CD1c-positive myeloid dendritic cell (primary cell): Measurements from ENCODE around the gene ANKRD44.
"Not testable (repeated sequence)": the region's sequence is repeated elsewhere in the genome, so short reads cannot be mapped to it uniquely, and the experiment has no call there.

Experiments used
- DNase-seq: peaks from one replicate; pipeline ENCODE4 v3.0.0-alpha.2; 2016; ENCODE audit errors: extremely low spot score

Gene ANKRD44

DNA sequence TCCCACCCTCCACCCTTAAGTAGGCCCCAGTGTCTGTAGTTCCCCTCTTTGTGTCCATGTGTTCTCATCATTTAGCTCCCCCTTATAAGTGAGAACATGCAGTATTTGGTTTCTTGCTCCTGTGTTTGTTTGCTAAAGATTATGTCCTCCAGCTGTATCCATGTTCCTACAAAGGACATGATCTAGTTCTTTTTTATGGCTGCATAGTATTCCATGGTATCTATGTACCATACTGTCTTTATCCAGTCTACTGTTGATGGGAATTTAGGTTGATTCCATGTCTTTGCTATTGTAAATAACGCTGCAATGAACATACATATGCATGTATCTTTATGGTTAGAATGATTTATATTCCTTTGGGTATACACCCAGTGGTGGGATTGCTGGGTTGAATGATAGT lies 233.9 kb downstream of the ANKRD44 start:
- DNase-seq = no peak

DNA sequence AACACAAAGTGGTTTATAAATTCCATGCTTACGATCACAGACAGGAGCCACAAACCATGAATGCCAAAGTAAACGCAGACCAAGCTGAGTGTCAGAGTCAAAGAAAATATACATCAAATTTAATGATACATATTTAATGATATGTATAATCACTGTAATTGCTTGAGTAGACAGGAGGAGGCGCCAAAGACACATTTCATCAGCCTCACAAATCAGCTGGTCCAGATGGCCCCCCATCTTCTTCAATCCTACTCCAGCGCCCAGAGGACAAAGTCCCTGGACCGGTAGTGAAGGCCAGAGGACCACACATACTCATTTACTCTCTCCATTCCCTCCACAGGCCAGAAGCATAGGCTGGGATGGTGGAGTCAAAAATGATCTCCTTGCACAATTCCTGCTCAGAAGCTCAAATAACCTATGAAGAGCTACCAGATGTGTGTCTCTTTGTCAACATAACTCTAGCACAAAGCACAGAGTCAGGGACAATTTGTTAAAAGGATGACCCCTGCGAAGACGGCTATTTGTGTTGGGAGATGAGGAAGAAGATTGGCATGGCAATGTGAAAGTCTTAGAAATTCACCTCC lies 234.7 kb downstream of the ANKRD44 start:
- DNase-seq = peak; percentile 27

DNA sequence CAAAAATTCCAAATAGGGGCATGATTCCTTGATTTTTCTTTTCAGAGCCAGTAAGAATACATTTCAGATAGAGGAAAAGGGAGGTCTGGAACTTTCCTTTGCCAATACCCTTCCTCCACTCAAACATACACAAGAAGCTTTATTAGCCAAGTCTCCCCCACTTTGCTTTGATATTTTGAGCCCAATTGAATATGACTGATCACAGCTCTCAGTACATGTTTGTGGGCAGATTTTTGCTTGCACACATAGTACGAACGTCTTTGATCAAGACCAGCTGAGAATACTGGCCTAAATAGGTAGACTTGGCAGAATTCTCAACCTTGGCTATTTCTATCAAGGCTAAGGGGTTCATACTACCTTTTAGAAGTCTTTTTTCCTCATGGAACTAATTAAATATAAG lies 235.3 kb downstream of the ANKRD44 start:
- no peak for DNase-seq

DNA sequence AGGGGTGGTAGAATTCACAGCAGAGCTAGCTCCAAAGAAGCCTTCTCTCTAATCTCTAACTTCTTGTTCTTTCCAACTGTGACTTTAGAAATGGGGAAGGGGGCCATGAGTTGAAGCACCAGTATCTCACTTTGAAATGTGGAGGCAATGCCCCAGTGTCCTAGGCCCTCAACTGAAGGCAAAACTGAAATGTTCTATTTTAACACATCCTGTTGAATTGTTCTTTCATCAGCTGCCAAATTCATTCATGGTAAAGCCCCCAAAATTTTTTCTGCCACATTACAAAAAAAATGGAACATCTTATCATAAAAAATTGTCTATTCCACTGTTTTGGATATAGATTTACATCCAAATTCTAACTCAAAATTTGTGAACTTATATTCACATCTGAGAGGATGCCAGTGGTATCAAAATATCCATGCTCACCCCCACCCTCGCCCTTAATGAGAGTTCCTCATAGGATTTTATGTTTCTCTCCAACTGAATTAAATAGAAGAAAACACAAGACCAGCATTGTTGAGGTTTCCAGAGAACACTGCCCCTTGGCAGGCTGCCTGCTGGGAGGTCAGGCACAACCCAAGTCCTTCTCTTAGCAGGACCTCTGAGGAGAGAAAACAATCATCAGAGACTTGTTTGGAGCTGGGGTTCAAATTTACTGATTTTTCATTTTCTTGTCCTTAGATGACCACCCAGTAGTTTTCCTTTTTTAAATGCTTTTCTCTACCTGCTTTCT lies 236.7 kb downstream of the ANKRD44 start:
- DNase-seq = no peak

DNA sequence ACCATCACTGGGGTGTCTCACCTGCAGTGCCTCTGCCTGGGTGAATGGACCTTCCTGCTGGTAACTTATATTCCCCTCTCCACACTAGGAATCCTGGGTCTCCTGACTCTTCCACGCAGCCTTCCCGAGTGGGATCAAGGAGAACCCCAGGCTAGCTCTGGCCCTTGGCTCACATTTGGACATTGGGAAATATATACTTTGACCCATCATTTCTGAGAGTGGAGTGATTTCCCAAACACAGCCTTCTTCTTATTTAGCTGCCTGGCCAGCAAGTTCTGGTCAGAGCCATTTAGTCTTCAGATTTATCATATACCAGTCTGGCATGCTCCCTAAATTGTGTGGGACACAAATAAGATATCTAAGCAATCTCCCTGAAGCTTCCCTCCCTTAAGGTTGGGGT lies 237.3 kb downstream of the ANKRD44 start:
- no peak for DNase-seq

DNA sequence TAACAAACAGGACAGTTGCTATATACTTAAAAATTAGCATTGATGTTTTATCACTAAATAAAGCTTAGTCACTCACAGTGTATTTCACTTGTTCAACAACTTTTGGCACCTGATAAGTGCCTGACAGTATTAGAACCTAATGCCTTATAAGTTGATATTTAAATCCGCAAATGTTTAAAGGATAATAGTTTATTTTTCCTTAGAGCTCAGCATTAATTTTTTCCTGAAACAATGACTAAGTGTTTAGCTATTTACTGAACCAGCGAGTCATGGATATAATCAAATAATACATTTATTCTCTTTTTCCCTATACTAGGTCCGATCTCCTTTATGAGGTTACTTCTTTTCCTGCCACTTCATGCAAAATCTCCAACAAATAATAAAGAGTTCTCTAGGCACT lies 238.0 kb downstream of the ANKRD44 start:
- DNase-seq = no peak

DNA sequence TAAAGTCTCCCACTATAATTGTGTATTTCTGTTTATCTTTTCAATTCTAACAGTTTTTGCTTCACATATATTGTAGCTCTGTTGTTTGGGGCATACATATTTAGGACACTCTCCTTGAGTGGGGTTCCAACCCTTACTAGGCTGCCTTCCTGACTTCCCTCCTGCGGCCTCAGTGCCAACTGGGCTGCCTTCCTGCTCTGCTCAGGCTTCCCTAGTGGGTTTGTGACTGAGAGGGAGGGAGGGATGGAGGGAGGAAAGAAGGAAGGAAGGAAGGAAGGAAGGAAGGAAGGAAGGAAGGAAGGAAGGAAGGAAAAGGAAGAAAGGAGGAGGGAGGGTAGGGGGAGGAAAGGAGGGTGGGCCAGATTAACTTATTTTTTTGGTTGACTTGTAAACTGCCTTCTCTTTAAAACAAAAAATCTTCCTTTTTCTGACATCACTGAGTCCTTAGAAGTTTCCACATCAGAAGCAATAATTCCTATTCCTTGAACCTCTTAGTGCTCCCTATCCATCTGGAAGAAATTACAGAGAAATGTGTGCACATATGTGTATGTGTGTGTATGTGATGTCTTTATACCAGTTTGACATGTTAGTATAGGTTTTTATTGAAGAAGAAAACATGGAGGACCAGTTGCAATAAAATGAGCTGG lies 238.7 kb downstream of the ANKRD44 start:
- no peak for DNase-seq

DNA sequence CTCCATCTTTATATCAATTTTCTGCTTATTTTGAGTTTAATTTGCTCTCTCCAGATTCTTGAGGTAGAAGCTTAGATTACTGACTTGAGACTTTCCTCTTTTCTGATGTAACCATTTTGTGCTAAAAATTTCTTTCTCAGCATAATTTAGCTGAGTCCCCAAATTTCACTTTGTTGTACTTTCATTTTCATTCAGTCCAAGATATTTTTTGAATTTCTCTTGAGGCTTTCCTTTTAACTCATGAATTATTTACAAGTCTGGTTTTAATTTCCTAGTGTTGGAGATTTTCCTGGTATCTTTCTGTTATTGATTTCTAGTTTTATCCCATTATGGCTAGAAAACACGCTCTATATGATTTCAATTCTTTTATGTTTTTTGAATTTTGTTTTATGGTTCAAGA lies 239.4 kb downstream of the ANKRD44 start:
- no peak for DNase-seq

DNA sequence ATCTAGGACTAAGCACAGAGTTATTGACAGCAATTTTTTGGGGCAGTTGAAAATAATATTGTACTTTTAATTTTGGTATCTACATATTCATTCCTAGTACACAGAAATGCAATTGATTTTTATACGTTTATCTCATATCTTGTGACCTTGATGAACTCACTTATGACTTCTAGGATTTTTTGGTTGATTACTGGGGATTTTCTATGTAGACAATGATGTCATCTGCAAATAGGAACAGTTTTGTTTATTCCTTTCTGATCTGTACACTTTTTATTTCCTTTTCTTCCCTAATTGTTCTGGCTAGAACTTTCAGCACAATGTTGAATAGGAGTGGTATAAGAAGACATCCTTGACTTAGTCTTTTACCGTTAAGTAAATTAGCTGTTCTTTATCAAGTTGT lies 240.6 kb downstream of the ANKRD44 start:
- no peak for DNase-seq

DNA sequence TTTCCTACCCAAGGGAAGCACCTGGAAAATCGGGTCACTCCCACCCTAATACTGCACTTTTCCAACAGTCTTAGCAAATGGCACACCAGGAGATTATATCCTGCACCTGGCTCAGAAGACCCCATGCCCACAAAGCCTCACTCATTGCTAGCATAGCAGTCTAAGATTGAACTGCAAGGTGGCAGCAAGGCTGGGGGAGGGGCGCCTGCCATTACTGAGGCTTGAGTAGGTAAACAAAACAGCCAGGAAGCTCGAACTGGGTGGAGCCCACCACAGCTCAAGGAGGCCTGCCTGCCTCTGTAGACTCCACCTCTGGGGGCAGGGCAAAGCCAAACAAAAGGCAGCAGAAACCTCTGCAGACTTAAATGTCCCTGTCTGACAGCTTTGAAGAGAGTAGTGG lies 248.0 kb downstream of the ANKRD44 start:
- not testable (repeated sequence) for DNase-seq

DNA sequence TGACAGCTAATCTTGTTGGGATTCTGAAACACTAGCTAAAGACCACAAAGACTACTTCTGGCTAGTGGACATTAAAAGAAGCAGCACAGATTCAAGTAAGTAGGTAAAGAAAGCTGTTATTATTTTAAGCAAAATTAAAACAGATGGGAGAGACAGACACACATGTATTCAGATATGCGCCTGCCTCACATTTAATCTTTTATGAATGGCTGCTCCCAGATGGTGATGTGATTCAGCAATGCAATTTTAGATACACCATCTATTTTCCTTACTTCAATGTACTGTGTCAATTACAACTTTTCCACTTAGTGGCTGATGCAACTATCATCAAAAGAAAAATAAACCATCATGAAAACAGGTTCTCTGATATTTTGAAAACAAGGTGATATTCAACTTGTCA lies 251.1 kb downstream of the ANKRD44 start:
- no peak for DNase-seq

DNA sequence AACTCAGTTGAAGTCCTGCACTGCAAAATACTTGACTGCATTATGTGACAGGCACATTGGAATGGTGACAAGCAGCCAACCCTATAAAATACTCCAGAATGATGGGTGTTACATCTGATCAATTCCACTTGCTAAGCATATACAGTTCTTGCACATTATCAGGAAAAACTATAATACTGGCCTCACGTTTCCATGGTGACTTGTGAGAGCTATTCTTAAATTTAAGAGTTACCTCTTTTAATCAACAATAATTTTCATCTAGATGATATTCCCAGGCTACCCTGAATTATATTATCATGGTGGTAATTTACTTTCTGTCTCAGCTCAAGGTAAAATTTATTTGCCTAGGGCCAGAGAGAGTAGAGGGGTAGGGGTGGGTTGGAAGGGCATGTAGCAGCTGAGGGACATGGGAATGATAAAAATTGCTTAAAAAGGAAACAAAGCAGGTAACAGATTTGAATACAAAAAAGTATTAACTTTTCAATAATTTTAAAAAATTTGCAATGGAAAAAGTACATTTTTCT lies 251.7 kb downstream of the ANKRD44 start:
- no peak for DNase-seq

DNA sequence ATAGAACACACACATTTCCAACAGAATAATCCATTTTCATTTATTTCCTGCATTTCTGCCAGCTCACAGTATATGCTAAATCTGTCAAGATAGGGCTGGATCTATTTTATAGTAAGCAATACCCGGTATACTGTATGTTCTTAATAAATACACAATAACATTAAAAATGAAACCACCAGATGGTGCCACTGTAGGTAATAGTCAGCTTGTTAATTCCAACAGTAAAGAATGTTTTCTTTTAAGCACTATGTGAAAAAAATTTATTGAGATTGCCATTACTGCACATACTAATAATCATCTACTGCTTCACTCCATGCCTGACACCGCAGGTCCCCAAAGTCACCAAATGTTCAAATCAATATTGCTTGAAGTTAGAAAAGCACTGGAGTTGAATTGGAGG lies 252.6 kb downstream of the ANKRD44 start:
- no peak for DNase-seq

DNA sequence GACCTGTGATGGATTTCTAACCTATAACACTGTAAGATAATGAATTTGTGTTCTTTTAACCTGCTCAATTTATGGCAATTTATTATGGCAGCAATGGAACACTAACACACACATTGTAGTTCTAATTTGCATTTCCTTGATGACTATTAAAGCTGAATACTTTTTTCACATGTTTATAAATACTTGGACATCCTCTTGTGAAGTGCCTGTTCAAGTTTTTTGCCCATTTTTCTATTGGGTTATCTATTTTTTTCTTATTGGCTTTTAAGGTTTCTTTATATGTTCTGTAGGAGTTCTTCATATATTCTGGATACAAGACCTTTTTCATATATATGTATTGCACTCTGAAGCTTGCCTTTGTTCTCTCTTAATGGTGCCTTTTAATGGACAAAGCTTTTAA lies 255.5 kb downstream of the ANKRD44 start:
- no peak for DNase-seq

DNA sequence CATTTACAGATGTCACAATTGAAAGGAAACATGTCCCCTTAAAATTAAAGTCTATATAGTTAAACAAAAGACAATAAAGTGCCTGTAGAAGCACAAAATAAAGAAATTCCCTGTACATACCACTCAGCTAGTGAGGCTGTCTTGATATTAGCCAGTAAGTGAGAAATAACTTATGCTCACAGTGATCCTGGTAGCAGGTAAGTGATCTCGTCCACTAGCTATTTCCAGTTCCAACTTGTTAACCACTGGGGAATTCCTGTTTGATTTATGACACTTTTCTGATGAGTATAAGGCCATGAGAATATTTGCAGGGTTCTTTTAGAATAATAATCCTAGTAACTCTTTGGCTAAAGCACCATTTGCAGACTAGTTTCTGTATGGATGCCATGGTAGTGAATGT lies 256.1 kb downstream of the ANKRD44 start:
- no peak for DNase-seq

DNA sequence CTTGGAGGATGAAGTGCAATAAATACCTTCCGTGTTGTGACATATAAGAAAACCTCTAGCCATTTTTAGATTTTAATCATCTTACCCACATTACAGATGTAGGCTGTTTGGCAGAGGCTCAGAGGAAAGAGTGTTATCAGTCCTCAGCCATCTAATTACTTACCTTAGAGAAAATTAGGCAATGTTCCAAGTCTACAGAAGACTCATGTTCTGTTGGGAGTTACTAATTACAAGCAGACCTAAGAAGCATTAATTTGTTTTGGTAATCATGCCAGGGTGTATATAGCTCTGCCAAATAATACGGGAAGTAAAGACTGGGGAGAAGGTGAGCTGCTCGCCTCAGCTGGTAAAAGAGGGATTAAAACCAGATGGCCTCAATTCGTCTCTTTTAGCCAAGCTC lies 258.2 kb downstream of the ANKRD44 start:
- DNase-seq = no peak

DNA sequence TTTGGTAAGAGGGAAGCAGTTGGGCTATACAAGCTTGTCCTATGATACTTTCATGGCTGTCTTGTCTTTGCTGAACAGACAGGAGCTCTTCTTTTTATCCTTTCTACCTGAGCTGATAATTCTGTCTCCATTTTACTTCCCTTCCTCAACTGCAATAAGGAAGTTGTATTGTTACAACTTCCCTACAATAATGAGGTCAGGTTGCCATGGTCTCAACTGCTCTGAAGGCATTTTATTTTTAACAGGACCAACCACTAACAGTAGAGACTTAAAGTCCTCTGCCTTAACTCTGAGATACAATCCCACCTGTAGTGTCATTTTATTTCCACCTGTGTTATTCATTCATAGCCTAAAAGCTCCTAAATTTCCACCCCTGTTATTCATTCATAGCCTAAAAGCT lies 265.5 kb downstream of the ANKRD44 start:
- DNase-seq = peak; percentile 8

DNA sequence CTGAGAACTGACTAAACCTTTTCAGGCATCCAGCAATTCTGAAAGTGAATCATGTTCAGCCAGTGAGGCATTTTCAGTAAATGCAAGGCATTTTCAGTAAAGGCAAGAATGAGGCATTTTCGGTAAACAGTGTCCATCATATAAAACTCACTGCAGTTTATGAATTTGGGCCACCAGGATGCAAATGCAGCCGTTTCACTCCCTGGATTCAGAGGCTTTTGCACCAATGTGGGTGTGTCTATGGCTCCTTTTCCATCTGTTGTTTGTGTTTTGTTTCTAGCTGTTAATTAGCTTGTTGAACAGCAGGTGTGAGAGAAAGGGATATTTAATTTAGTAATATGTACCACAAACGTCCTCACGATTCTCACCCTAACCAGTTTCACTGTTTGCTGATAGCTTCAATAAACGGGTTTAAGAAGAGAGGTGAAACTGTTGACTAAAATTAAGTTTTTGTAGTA lies 267.8 kb downstream of the ANKRD44 start:
- no peak for DNase-seq

DNA sequence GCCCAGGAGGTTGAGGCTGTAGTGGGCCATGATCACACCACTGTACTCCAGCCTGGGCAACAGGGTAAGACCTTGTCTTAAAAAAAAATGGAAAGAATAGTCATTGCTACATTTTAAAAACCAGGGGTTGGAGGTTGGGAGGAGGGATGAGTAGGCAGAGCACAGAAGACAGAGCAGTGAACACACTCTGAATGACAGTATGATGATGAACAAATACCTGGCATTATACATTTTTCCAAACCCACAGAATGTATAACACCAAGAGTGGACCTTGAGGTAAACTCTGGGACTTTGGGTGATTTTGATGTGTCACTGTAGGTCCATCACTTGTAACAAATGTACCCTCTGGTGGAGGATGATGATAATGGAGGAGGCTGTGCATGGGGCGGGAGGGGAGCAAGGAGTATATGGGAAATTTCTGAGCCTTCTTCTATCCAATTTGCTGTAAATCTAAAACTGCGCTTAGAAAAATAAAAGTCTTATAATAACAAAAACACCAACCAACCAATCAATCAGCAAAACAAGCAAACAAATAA lies 272.6 kb downstream of the ANKRD44 start:
- no peak for DNase-seq

DNA sequence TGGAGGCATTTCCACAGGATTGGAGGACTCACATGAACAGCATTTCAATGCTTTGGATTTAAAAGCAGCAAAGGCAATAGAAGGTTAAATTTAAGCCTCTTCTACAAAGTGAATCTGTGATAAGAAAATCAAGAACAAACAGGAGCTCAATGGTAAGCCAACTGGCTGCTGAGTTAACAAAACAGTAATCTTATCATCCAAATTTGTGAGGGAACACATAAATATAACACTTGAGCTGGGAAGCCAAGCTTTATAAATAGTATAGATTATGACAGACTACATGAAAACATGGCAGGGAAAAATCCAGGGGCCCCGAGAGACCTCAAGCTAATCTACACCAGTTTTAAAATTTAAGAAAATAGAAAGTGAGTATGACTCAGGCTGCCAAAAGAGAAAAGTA lies 275.6 kb downstream of the ANKRD44 start:
- no peak for DNase-seq

DNA sequence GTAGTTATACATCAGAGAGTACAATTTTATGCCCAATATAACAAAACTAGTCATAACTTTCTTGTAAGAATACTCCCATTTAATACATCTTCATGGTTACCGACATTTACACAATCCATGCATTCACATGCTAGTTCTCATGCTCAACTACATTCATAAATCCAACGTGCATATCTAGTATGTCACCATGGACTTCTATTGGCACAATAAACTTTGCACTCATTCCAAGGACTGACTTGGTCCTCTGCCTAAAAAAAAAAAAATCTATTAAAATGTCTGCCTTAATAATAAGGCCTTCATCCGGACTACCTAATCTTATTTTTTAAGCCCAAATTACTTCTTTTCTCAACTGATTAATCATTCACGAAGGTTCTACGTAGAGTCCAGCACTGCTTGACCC lies 276.3 kb downstream of the ANKRD44 start:
- DNase-seq = no peak

DNA sequence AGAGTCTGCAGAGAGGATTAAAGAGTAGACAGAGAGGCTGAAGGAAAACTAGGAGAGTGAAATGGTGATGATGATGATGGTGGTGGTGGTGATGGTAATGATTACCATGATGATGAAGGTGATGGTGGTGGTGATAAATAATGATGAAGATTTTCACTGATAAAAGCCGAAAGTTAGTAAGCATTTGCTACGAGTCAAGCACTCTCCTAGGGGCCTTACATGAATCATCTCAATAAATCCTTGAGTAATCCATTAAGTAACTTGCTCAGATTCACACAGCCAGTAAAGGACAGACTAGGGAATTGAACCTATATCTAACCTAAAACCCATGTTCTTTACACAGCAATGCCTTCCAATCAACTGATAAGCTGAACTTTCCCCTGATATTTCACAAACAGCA lies 277.4 kb downstream of the ANKRD44 start:
- DNase-seq = no peak

DNA sequence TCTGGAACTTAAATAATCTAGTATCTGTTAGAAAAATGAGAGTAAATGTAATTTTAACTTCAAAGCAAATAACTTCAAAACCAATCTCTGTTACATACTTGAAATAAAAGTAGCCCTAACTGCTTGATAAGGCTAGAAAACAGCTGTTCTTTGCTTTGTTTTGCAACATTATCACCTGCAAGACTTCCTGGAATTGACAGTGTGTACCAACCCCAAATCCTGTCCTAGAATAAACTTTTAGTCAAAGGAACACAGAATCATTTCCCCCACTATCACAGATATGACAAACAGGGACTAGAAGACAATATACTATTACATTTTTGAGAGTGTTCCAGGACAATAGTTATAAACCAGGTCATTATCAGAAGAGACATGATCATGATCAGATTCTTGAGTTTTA lies 278.8 kb downstream of the ANKRD44 start:
- no peak for DNase-seq
